Measurements from ENCODE around the gene MLPH. TPM values are rescaled to one million over a fixed set of nuclear protein-coding genes. Genes with fewer than 3 reads are reported as not detected.

Gene MLPH
- polyA plus RNA-seq, 1 experiment: 15.6 TPM

- no peak for DNase-seq (ENCODE audit: low read depth, low spot score)
- POLR2A ChIA-PET: no interaction called here
- TF ChIP-seq, protein P1, sequence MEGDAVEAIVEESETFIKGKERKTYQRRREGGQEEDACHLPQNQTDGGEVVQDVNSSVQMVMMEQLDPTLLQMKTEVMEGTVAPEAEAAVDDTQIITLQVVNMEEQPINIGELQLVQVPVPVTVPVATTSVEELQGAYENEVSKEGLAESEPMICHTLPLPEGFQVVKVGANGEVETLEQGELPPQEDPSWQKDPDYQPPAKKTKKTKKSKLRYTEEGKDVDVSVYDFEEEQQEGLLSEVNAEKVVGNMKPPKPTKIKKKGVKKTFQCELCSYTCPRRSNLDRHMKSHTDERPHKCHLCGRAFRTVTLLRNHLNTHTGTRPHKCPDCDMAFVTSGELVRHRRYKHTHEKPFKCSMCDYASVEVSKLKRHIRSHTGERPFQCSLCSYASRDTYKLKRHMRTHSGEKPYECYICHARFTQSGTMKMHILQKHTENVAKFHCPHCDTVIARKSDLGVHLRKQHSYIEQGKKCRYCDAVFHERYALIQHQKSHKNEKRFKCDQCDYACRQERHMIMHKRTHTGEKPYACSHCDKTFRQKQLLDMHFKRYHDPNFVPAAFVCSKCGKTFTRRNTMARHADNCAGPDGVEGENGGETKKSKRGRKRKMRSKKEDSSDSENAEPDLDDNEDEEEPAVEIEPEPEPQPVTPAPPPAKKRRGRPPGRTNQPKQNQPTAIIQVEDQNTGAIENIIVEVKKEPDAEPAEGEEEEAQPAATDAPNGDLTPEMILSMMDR (IDR thresholded peaks at IDR 0.05; ENCODE audit: low read depth, low read length): no peak
- no peak overlapping the region for H3K27ac ChIP-seq (ENCODE audit: low read depth, low read length)
- H3K9me3 ChIP-seq (ENCODE audit: control insufficient read depth, insufficient read depth, low read length): peaks cover 8% of the 10 kb centered on the region
- CTCF ChIA-PET: interaction anchor here (1.3 to 3.5 kb wide), 3 partner anchors 25 to 117 kb away, joined by 3 to 10 read pairs (median 6); no protein-coding TSS in a partner anchor
- H3K27me3 ChIP-seq (ENCODE audit: control insufficient read depth, insufficient read depth, low read length): no peaks in the 10 kb centered on the region
- H3K4me3 ChIP-seq (ENCODE audit: low read depth, low read length): no peak overlapping the region
Observed at GRCh38 chr2:237538001-237538720, 51.1 kb downstream of the MLPH start.

GRCh38 chr2:237538901-237539300 is 51.9 kb downstream of the MLPH start:
- TF ChIP-seq, protein P1 (IDR thresholded peaks at IDR 0.05; ENCODE audit: low read depth, low read length): no peak
- POLR2A ChIA-PET: no interaction called here
- no peak for DNase-seq (ENCODE audit: low read depth, low spot score)

GRCh38 chr2:237539681-237540080 is 52.6 kb downstream of the MLPH start:
- no peak overlapping the region for H3K27ac ChIP-seq (ENCODE audit: low read depth, low read length)
- H3K9me3 ChIP-seq (ENCODE audit: control insufficient read depth, insufficient read depth, low read length): peaks cover 8% of the 10 kb centered on the region
- no peak overlapping the region for H3K4me3 ChIP-seq (ENCODE audit: low read depth, low read length)
- POLR2A ChIA-PET: interaction anchor here (0.6 kb wide), 1 partner anchor 29 kb away, joined by 3 read pairs; no protein-coding TSS in a partner anchor
- no peak for DNase-seq (ENCODE audit: low read depth, low spot score)
- TF ChIP-seq, protein P1 (IDR thresholded peaks at IDR 0.05; ENCODE audit: low read depth, low read length): no peak
- CTCF ChIA-PET: interaction anchor here (1.2 to 3.7 kb wide), 3 partner anchors 25 to 32 kb away, joined by 4 to 20 read pairs (median 10); no protein-coding TSS in a partner anchor
- H3K27me3 ChIP-seq (ENCODE audit: control insufficient read depth, insufficient read depth, low read length): no peaks in the 10 kb centered on the region

More at GRCh38 chr2:237538901-237539300, 51.9 kb downstream of the MLPH start:
- H3K4me3 ChIP-seq (ENCODE audit: low read depth, low read length): no peak overlapping the region
- CTCF ChIA-PET: interaction anchor here (1.3 to 3.5 kb wide), 3 partner anchors 26 to 118 kb away, joined by 3 to 10 read pairs (median 6); no protein-coding TSS in a partner anchor
- H3K27ac ChIP-seq (ENCODE audit: low read depth, low read length): no peak overlapping the region
- H3K27me3 ChIP-seq (ENCODE audit: control insufficient read depth, insufficient read depth, low read length): no peaks in the 10 kb centered on the region
- H3K9me3 ChIP-seq (ENCODE audit: control insufficient read depth, insufficient read depth, low read length): peaks cover 8% of the 10 kb centered on the region

DNA sequence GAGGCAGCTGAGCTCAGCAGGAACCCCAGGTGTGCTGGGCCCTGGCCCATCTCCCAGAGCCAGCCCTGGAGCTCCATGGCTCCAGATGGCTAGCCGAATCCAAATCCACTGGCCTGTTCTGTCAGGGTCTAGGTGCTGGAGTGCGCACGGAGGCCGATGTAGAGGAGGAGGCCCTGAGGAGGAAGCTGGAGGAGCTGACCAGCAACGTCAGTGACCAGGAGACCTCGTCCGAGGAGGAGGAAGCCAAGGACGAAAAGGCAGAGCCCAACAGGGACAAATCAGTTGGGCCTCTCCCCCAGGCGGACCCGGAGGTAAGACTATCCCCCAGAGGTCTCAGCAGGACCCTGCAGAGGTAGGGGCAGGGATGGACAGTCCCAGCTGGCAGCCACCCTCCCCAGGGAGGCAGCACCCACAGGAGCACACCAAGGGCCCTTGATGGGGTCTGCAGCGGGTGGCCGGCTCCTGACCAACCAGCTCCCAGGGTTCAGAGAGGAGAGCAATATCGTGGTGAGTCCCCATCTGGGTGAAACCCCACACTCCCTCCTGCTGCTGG is 53.2 kb downstream of the MLPH start:
- ChIA-PET POLR2A (interaction anchor here (0.6 kb wide), 1 partner anchor 30 kb away, joined by 3 read pairs; no protein-coding TSS in a partner anchor), CTCF (interaction anchor here (1.2 to 3.7 kb wide), 3 partner anchors 26 to 32 kb away, joined by 4 to 20 read pairs (median 10); no protein-coding TSS in a partner anchor)
- H3K27me3 ChIP-seq (ENCODE audit: control insufficient read depth, insufficient read depth, low read length): no peaks in the 10 kb centered on the region
- no peak overlapping the region for H3K4me3 ChIP-seq (ENCODE audit: low read depth, low read length)
- peaks cover 8% of the 10 kb centered on the region for H3K9me3 ChIP-seq (ENCODE audit: control insufficient read depth, insufficient read depth, low read length)
- no peak overlapping the region for H3K27ac ChIP-seq (ENCODE audit: low read depth, low read length)
- no peak for DNase-seq (ENCODE audit: low read depth, low spot score)
- TF ChIP-seq, protein P1 (IDR thresholded peaks at IDR 0.05; ENCODE audit: low read depth, low read length): no peak

DNA sequence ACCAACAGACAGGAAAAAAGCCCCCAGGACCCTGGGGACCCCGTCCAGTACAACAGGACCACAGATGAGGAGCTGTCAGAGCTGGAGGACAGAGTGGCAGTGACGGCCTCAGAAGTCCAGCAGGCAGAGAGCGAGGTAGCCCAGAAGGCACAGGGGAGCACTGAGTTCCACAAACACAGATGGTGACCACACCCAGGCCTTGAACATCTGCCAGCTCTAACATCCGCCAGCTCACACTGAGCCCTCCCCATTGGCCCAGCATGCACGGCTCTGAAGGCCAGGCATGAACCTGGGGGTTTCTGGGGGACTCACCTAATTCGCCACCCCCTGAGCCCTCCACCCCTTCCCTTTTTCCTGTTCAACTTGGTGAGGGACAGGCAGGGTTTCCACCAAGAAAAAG is 53.8 kb downstream of the MLPH start:
- Histone ChIP-seq H3K27me3 (ENCODE audit: control insufficient read depth, insufficient read depth, low read length) (no peaks in the 10 kb centered on the region), H3K4me3 (ENCODE audit: low read depth, low read length) (no peak overlapping the region), H3K27ac (ENCODE audit: low read depth, low read length) (no peak overlapping the region), H3K9me3 (ENCODE audit: control insufficient read depth, insufficient read depth, low read length) (peaks cover 8% of the 10 kb centered on the region)
- ChIA-PET POLR2A (no interaction called here), CTCF (interaction anchor here (3.5 to 3.7 kb wide), 2 partner anchors 28 to 31 kb away, joined by 10 to 20 read pairs; no protein-coding TSS in a partner anchor)
- TF ChIP-seq, protein P1 (IDR thresholded peaks at IDR 0.05; ENCODE audit: low read depth, low read length): no peak
- peak; percentile 18 for DNase-seq (ENCODE audit: low read depth, low spot score)

All from AG04450 (cell line).